Ishikawa (cell line): ENCODE measurements around the gene ROBO1.

Source experiments
- CEBPB ChIP-seq: IDR thresholded peaks from 2 replicates; pipeline ENCODE4 v1.6.1; 2012
- CREB1 ChIP-seq: IDR thresholded peaks from 2 replicates; pipeline ENCODE4 v1.6.1; 2012; ENCODE audit warnings: low read depth
- EGR1 ChIP-seq: IDR thresholded peaks from 2 replicates; pipeline ENCODE4 v1.6.1; 2012
- EP300 ChIP-seq: IDR thresholded peaks from 2 replicates; pipeline ENCODE4 v1.6.1; 2012; ENCODE audit warnings: borderline replicate concordance
- FOXM1 ChIP-seq: IDR thresholded peaks from 2 replicates; pipeline ENCODE4 v1.6.1; 2012; ENCODE audit warnings: low read depth, borderline replicate concordance
- NFIC ChIP-seq: IDR thresholded peaks from 2 replicates; pipeline ENCODE4 v1.6.1; 2012
- RAD21 ChIP-seq: IDR thresholded peaks from 2 replicates; pipeline ENCODE4 v1.6.1; 2012; ENCODE audit warnings: low read depth
- TAF1 ChIP-seq: IDR thresholded peaks from 2 replicates; pipeline ENCODE4 v1.6.1; 2012; ENCODE audit warnings: low read depth, mild to moderate bottlenecking
- TCF12 ChIP-seq: IDR thresholded peaks from 2 replicates; pipeline ENCODE4 v1.6.1; 2012; ENCODE audit warnings: low read depth
- TEAD4 ChIP-seq: IDR thresholded peaks from 2 replicates; pipeline ENCODE4 v1.6.1; 2012
- YY1 ChIP-seq: IDR thresholded peaks from 2 replicates; pipeline ENCODE4 v1.6.1; 2012; ENCODE audit warnings: low read depth
- ZBTB7A ChIP-seq: IDR thresholded peaks from 2 replicates; pipeline ENCODE4 v1.6.1; 2012; ENCODE audit warnings: low read depth
- TF ChIP-seq, protein P1 (sequence below): IDR thresholded peaks from 2 replicates; pipeline ENCODE4 v1.6.1; 2012
- TF ChIP-seq, protein P2 (sequence below): IDR thresholded peaks from 2 replicates; pipeline ENCODE4 v1.6.1; 2012
- TF ChIP-seq, protein P3 (sequence below): IDR thresholded peaks from 2 replicates; pipeline ENCODE4 v1.6.1; 2012; ENCODE audit warnings: low read depth, mild to moderate bottlenecking

The ROBO1 gene

DNA sequence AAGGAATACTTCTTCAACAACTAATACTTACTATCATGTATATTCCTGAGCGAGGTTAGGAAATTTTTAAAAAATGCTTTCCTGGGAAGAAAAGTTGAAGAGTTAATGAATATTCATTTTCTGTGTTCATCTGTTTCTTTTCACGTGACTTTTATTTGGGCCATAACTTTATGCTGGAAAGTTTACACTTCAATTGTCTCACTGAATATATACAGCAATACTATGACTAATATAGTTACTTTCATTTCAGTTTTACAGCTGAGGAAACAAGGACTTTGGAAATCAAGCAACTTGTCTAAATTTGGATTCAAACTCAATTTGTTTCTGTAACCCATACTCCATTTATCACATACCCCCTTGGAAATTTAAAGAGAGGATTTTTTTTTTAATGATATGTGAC lies 894.2 kb downstream of the ROBO1 start:
- TF ChIP-seq EP300 (no peak), CEBPB (no peak), YY1 (no peak), ZBTB7A (no peak), EGR1 (no peak), TCF12 (no peak), FOXM1 (no peak), TEAD4 (no peak), RAD21 (no peak), NFIC (no peak)

DNA sequence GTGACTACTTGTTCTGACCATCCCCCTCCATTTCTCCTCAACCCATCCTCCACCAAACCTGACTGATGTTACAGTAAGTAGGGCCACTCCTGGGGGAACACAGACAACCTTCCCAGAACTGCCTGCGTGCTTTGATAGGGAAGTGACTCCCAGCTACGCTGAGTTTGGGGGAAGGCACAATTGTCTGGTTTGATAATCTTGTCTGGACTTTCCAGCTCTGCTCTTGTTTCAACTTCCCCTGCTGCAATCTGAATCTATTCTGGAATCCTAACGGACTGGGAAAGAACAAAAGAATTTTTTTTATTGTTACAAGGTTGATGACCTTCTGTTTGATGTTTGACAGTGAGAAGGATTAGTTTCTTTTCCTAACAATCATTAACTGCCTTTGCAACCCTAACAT lies 895.6 kb downstream of the ROBO1 start:
- TF ChIP-seq ZBTB7A (no peak), CREB1 (no peak), RAD21 (no peak), NFIC (no peak), FOXM1 (no peak), EGR1 (no peak), TCF12 (no peak), CEBPB (no peak), EP300 (no peak), TAF1 (no peak), YY1 (no peak), TEAD4 (no peak)
- TF ChIP-seq, protein P1, sequence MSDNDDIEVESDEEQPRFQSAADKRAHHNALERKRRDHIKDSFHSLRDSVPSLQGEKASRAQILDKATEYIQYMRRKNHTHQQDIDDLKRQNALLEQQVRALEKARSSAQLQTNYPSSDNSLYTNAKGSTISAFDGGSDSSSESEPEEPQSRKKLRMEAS, result no peak
- TF ChIP-seq, protein P2, sequence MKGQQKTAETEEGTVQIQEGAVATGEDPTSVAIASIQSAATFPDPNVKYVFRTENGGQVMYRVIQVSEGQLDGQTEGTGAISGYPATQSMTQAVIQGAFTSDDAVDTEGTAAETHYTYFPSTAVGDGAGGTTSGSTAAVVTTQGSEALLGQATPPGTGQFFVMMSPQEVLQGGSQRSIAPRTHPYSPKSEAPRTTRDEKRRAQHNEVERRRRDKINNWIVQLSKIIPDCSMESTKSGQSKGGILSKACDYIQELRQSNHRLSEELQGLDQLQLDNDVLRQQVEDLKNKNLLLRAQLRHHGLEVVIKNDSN, result no peak
- TF ChIP-seq, protein P3, sequence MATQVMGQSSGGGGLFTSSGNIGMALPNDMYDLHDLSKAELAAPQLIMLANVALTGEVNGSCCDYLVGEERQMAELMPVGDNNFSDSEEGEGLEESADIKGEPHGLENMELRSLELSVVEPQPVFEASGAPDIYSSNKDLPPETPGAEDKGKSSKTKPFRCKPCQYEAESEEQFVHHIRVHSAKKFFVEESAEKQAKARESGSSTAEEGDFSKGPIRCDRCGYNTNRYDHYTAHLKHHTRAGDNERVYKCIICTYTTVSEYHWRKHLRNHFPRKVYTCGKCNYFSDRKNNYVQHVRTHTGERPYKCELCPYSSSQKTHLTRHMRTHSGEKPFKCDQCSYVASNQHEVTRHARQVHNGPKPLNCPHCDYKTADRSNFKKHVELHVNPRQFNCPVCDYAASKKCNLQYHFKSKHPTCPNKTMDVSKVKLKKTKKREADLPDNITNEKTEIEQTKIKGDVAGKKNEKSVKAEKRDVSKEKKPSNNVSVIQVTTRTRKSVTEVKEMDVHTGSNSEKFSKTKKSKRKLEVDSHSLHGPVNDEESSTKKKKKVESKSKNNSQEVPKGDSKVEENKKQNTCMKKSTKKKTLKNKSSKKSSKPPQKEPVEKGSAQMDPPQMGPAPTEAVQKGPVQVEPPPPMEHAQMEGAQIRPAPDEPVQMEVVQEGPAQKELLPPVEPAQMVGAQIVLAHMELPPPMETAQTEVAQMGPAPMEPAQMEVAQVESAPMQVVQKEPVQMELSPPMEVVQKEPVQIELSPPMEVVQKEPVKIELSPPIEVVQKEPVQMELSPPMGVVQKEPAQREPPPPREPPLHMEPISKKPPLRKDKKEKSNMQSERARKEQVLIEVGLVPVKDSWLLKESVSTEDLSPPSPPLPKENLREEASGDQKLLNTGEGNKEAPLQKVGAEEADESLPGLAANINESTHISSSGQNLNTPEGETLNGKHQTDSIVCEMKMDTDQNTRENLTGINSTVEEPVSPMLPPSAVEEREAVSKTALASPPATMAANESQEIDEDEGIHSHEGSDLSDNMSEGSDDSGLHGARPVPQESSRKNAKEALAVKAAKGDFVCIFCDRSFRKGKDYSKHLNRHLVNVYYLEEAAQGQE, result no peak

DNA sequence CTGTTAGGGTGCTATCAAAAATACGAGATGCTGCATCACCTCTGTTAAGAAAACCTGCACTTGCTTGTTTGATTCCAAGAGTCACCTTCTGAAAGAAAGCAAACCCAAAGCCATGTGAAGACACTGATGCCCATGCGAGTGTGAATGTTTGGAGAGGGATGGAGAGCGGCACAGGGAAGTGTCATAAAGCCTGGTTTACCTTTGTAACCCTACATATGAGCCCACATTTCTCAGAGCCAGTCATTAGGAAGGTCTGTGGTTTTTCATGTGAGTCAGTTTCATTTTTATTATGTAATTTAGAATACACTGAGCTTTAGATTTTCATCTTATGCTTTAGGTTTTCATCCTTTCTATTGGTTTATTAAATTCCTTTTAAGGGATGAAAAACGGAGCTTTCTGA lies 896.8 kb downstream of the ROBO1 start:
- TF ChIP-seq CEBPB (no peak), TAF1 (no peak), YY1 (no peak), ZBTB7A (no peak), TEAD4 (no peak), EGR1 (no peak), RAD21 (no peak), FOXM1 (no peak), TCF12 (no peak), EP300 (no peak)
- TF ChIP-seq, protein P1, result no peak
- TF ChIP-seq, protein P2, result no peak

DNA sequence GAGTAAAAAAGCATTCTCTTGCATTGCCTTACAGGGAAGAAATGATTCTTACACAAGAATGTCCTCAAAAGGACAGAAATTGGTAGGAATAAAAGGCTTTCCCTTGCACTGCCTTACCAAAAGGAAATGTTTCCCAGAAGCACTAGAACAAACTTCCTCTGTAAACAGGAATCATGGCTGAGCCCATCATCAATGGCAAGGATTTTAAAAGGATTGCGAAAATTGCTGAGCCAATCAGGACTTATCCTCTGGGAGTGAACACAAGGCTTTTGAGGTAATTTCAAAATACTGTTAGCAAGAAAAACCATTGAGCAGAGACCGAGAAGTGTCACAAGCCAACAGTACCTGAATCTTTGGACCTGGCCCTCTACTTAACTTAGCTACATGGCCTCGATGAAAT lies 897.3 kb downstream of the ROBO1 start:
- TF ChIP-seq TCF12 (no peak), TAF1 (no peak), ZBTB7A (no peak), CEBPB (no peak), CREB1 (no peak), NFIC (no peak), FOXM1 (no peak), RAD21 (no peak)

DNA sequence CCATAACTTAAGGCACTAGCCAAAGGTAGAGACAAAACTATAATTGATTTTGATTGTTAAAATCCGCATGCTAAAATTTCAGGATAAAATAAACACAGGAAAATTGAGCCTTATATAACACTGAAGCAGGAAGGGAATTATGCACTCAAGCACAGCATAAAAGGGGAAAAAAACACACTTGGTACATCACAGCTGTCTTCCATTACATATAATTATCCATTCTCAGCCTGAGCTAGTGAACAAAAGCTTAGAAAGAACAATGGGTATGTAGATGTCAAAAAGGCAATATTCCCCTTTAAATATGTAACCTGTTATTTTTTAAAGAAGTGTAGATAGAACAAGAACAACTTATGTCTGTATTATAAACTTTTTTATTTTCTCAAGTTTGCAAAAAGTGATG lies 899.2 kb downstream of the ROBO1 start:
- TF ChIP-seq CREB1 (no peak), TCF12 (no peak), RAD21 (no peak), FOXM1 (no peak), TAF1 (no peak), YY1 (no peak)
- TF ChIP-seq, protein P2, result no peak

DNA sequence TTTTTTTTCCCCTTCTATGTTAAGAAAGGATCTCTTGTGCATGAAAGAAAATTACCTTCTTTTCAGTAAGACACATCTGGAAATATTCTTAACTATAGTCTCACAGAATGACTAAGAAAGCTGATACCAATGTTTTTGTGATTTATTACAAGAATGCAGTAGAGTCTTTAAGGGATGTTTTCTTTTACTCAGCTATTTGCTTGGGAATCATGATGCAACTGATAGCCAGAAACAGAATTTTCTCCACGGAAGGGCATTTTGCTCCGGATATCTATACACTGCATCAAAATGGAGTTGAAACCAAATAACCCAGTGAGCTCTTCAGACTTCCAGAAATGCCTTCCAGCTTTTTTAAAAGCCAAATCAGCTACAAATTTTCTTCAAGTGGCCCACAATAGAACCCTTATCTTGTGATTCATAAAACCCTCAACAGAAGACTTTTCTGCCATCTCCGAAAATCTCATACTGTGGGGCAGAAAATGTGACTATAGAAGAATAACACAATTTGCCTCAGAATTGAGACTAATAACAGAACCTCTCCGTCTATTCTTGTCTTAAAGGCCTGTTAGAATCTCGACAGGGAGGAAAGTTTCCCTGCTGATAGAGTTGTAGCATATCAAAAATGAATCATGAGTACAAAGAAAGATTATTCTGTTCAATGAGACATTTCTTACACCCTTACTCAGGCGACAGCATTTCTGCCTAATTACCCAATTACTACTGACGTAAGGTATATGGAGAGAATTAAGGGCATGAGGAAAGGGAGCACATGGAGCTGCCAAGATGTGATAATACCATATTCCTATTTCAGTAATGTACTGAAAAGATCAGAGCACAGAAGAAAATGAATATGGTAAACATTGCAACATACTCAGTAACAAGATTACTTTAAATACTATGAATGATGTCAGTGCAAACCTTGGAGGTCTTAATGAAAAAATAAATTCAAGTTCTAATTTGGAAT lies 900.1 kb downstream of the ROBO1 start:
- no peak for TF ChIP-seq TAF1
- TF ChIP-seq EP300, result no peak
- TF ChIP-seq, protein P2, result no peak
- TF ChIP-seq, protein P1, result no peak
- no peak for TF ChIP-seq NFIC
- no peak for TF ChIP-seq ZBTB7A
- no peak for TF ChIP-seq RAD21
- TF ChIP-seq TEAD4, result no peak
- TF ChIP-seq, protein P3, result no peak
- TF ChIP-seq TCF12, result no peak
- TF ChIP-seq YY1, result no peak
- no peak for TF ChIP-seq CREB1
- TF ChIP-seq EGR1, result no peak
- TF ChIP-seq FOXM1, result no peak
- TF ChIP-seq CEBPB, result no peak
